ENCODE measurements around the gene PCDH9.
A peak's percentile ranks its signal among the peaks of the same experiment; 100 is the strongest.

The PCDH9 gene

DNA sequence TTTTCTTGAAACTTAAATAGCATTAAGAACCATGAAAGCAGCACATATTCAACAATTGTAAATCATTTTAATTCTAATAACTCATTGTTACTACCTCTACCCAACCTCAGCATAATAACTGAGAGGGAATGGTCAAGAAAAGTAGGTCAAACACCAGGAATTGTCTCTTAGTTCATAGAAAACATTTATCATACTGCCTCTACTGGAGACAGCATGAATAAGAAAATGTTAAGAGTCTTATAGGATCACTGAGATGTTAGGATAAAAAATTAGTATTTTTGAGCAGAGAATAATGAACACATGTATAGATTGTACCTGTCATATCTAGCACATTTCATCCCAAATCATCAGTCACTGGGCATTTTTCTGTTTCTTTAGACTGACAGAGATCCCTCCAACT, 515.3 kb downstream of the PCDH9 start:
- Histone ChIP-seq H2AFZ (ENCODE audit: low read length) (no peak overlapping the region), H3K9ac (ENCODE audit: low read depth, low read length, poor library complexity, severe bottlenecking) (no peak overlapping the region), H3K9me3 (ENCODE audit: insufficient read depth, low read depth, low read length) (no peaks in the 10 kb centered on the region), H3K4me3 (ENCODE audit: low read length, poor library complexity, severe bottlenecking) (no peak overlapping the region), H3K36me3 (ENCODE audit: insufficient read depth, low read length) (no peaks in the 10 kb centered on the region), H3K27me3 (ENCODE audit: insufficient read depth, low read length, poor library complexity, severe bottlenecking) (no peaks in the 10 kb centered on the region), H3K4me1 (ENCODE audit: insufficient read depth, low read length, poor library complexity, severe bottlenecking) (no peaks in the 10 kb centered on the region), H3K79me2 (ENCODE audit: insufficient read depth, low read length) (no peaks in the 10 kb centered on the region), H3F3A (ENCODE audit: low read depth) (no peaks in the 10 kb centered on the region), H3K4me2 (ENCODE audit: low read depth, low read length, poor library complexity, severe bottlenecking) (no peak overlapping the region), H4K20me1 (ENCODE audit: insufficient read depth, low read length, poor library complexity, severe bottlenecking) (no peaks in the 10 kb centered on the region), H3K9me2 (replicated peaks; ENCODE audit: low read depth, low read length) (no peaks in the 10 kb centered on the region)
- TF ChIP-seq CTCF (conservative IDR thresholded peaks at IDR 0.05; ENCODE audit: low read length) (peak; percentile 58), EZH2phosphoT487 (IDR thresholded peaks at IDR 0.05; ENCODE audit: borderline replicate concordance) (no peak)

- Histone ChIP-seq H3K4me3 (ENCODE audit: low read length, poor library complexity, severe bottlenecking) (no peak overlapping the region), H3K9me3 (ENCODE audit: insufficient read depth, low read depth, low read length) (no peaks in the 10 kb centered on the region), H4K20me1 (ENCODE audit: insufficient read depth, low read length, poor library complexity, severe bottlenecking) (no peaks in the 10 kb centered on the region), H3K4me2 (ENCODE audit: low read depth, low read length, poor library complexity, severe bottlenecking) (no peak overlapping the region), H2AFZ (ENCODE audit: low read length) (peak overlapping the region; percentile 9; the same call in 1 of the 2 replicates), H3K79me2 (ENCODE audit: insufficient read depth, low read length) (no peaks in the 10 kb centered on the region), H3K27me3 (ENCODE audit: insufficient read depth, low read length, poor library complexity, severe bottlenecking) (no peaks in the 10 kb centered on the region), H3K9ac (ENCODE audit: low read depth, low read length, poor library complexity, severe bottlenecking) (no peak overlapping the region), H3K9me2 (replicated peaks; ENCODE audit: low read depth, low read length) (no peaks in the 10 kb centered on the region), H3K4me1 (ENCODE audit: insufficient read depth, low read length, poor library complexity, severe bottlenecking) (no peaks in the 10 kb centered on the region), H3F3A (ENCODE audit: low read depth) (no peaks in the 10 kb centered on the region), H3K36me3 (ENCODE audit: insufficient read depth, low read length) (no peaks in the 10 kb centered on the region)
- TF ChIP-seq EZH2phosphoT487 (IDR thresholded peaks at IDR 0.05; ENCODE audit: borderline replicate concordance): no peak
- no peak for TF ChIP-seq CTCF (conservative IDR thresholded peaks at IDR 0.05; ENCODE audit: low read length)
Measured at GRCh38 chr13:66704110-66704509, 526.0 kb downstream of the PCDH9 start.

DNA sequence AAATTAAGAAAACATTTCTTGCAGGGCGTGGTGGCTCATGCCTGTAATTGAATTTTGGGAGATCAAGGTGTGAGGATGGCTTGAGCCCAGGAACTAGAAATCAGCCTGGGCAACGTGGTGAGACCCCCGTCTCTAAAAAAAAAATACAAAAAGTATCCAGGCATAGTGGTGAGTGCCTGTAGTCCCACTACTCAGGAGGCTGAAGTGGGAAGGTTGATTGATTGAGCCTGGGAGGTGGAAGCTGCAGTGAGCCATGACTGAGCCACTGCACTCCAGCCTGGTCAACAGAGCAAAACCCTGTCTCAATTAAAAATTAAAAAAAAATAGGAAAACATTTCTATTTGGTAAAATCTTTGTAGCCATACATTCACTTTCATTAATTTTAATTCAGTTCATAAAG, 526.5 kb downstream of the PCDH9 start:
- Histone ChIP-seq H3K4me2 (ENCODE audit: low read depth, low read length, poor library complexity, severe bottlenecking) (no peak overlapping the region), H3K4me3 (ENCODE audit: low read length, poor library complexity, severe bottlenecking) (no peak overlapping the region), H3K4me1 (ENCODE audit: insufficient read depth, low read length, poor library complexity, severe bottlenecking) (no peaks in the 10 kb centered on the region), H3K27me3 (ENCODE audit: insufficient read depth, low read length, poor library complexity, severe bottlenecking) (no peaks in the 10 kb centered on the region), H2AFZ (ENCODE audit: low read length) (no peak overlapping the region), H3K79me2 (ENCODE audit: insufficient read depth, low read length) (no peaks in the 10 kb centered on the region), H4K20me1 (ENCODE audit: insufficient read depth, low read length, poor library complexity, severe bottlenecking) (no peaks in the 10 kb centered on the region), H3K9me3 (ENCODE audit: insufficient read depth, low read depth, low read length) (no peaks in the 10 kb centered on the region), H3F3A (ENCODE audit: low read depth) (no peaks in the 10 kb centered on the region), H3K9ac (ENCODE audit: low read depth, low read length, poor library complexity, severe bottlenecking) (no peak overlapping the region), H3K36me3 (ENCODE audit: insufficient read depth, low read length) (no peaks in the 10 kb centered on the region), H3K9me2 (replicated peaks; ENCODE audit: low read depth, low read length) (no peaks in the 10 kb centered on the region)
- no peak for TF ChIP-seq EZH2phosphoT487 (IDR thresholded peaks at IDR 0.05; ENCODE audit: borderline replicate concordance)
- no peak for TF ChIP-seq CTCF (conservative IDR thresholded peaks at IDR 0.05; ENCODE audit: low read length)

Data from Loucy (cell line).